Measurements from ENCODE around the gene CLCN1.

The CLCN1 gene

GRCh38 chr7:143396625-143397556 lies 81.0 kb downstream of the CLCN1 start:
- no peak for DNase-seq
- H2BK15ac ChIP-seq (ENCODE audit: low read depth, poor library complexity, severe bottlenecking), result no peak overlapping the region
- no peak overlapping the region for H2AFZ ChIP-seq (ENCODE audit: low read depth, low read length)
- H3K27ac ChIP-seq (ENCODE audit: low read length, poor library complexity, severe bottlenecking), result no peak overlapping the region
- H3K9ac ChIP-seq (ENCODE audit: low read length), result no peak overlapping the region
- no peak overlapping the region for H3K23ac ChIP-seq (ENCODE audit: low read length in 2 of 2)
- H4K91ac ChIP-seq (ENCODE audit: low read length), result peak overlapping the region; percentile 59
- H3K27me3 ChIP-seq (ENCODE audit: control insufficient read depth in 1 of 2, insufficient read depth in 1 of 2, low read length in 2 of 2), result peaks cover 0 to 6% of the 10 kb centered on the region in 2 experiments
- H3K9me3 ChIP-seq (ENCODE audit: control insufficient read depth, low read length), result no peaks in the 10 kb centered on the region
- no peaks in the 10 kb centered on the region for H3K79me1 ChIP-seq (replicated peaks; ENCODE audit: low read length, poor library complexity, severe bottlenecking)
- peaks cover 9 to 14% of the 10 kb centered on the region in 2 experiments for H3K36me3 ChIP-seq (ENCODE audit: control insufficient read depth in 1 of 2, insufficient read depth in 2 of 2, low read depth in 1 of 2, low read length in 2 of 2)
- H2AK5ac ChIP-seq (ENCODE audit: low read length, severe bottlenecking), result no peak overlapping the region
- H3K4me3 ChIP-seq (ENCODE audit: insufficient read depth in 1 of 2, low read depth in 1 of 2, low read length in 2 of 2), result no peak overlapping the region
- H3K4me1 ChIP-seq (ENCODE audit: control insufficient read depth, insufficient read depth, low read depth, low read length), result peaks cover 4% of the 10 kb centered on the region
- H3K14ac ChIP-seq (ENCODE audit: low read length in 2 of 2), result no peak overlapping the region
- no peak overlapping the region for H4K8ac ChIP-seq (ENCODE audit: low read length)
- no peak overlapping the region for H2BK120ac ChIP-seq (ENCODE audit: low read depth, low read length)
- no peak overlapping the region for H2BK5ac ChIP-seq (ENCODE audit: low read depth, low read length, poor library complexity, severe bottlenecking)
- H3K18ac ChIP-seq (ENCODE audit: low read depth in 1 of 2, low read length in 2 of 2), result no peak overlapping the region
- no peak overlapping the region for H3K4me2 ChIP-seq (ENCODE audit: low read length, poor library complexity, severe bottlenecking)
- WGBS, result 91% methylated on average over 28 of the region's 28 CpGs
- H3K4ac ChIP-seq (ENCODE audit: low read depth in 1 of 2, low read length in 2 of 2), result no peak overlapping the region
- no peak overlapping the region for H2BK12ac ChIP-seq (ENCODE audit: low read length in 2 of 2)

- no peak overlapping the region for H2AFZ ChIP-seq (ENCODE audit: low read depth, low read length)
- no peak overlapping the region for H4K8ac ChIP-seq (ENCODE audit: low read length)
- no peak overlapping the region for H3K4me2 ChIP-seq (ENCODE audit: low read length, poor library complexity, severe bottlenecking)
- H2BK5ac ChIP-seq (ENCODE audit: low read depth, low read length, poor library complexity, severe bottlenecking), result no peak overlapping the region
- H3K4me1 ChIP-seq (ENCODE audit: control insufficient read depth, insufficient read depth, low read depth, low read length), result no peaks in the 10 kb centered on the region
- WGBS, result 94% methylated on average over 16 of the region's 16 CpGs
- no peaks in the 10 kb centered on the region for H3K9me3 ChIP-seq (ENCODE audit: control insufficient read depth, low read length)
- no peak overlapping the region for H3K18ac ChIP-seq (ENCODE audit: low read depth in 1 of 2, low read length in 2 of 2)
- no peak for DNase-seq
- no peak overlapping the region for H3K23ac ChIP-seq (ENCODE audit: low read length in 2 of 2)
- no peak overlapping the region for H2BK120ac ChIP-seq (ENCODE audit: low read depth, low read length)
- no peak overlapping the region for H3K9ac ChIP-seq (ENCODE audit: low read length)
- no peak overlapping the region for H2BK15ac ChIP-seq (ENCODE audit: low read depth, poor library complexity, severe bottlenecking)
- H3K27ac ChIP-seq (ENCODE audit: low read length, poor library complexity, severe bottlenecking), result no peak overlapping the region
- no peak overlapping the region for H4K91ac ChIP-seq (ENCODE audit: low read length)
- H3K27me3 ChIP-seq (ENCODE audit: control insufficient read depth in 1 of 2, insufficient read depth in 1 of 2, low read length in 2 of 2), result peaks cover 0 to 6% of the 10 kb centered on the region in 2 experiments
- peaks cover 6 to 8% of the 10 kb centered on the region in 2 experiments for H3K36me3 ChIP-seq (ENCODE audit: control insufficient read depth in 1 of 2, insufficient read depth in 2 of 2, low read depth in 1 of 2, low read length in 2 of 2)
- no peak overlapping the region for H2BK12ac ChIP-seq (ENCODE audit: low read length in 2 of 2)
- no peak overlapping the region for H2AK5ac ChIP-seq (ENCODE audit: low read length, severe bottlenecking)
- no peak overlapping the region for H3K4me3 ChIP-seq (ENCODE audit: insufficient read depth in 1 of 2, low read depth in 1 of 2, low read length in 2 of 2)
- no peaks in the 10 kb centered on the region for H3K79me1 ChIP-seq (replicated peaks; ENCODE audit: low read length, poor library complexity, severe bottlenecking)
- no peak overlapping the region for H3K4ac ChIP-seq (ENCODE audit: low read depth in 1 of 2, low read length in 2 of 2)
- no peak overlapping the region for H3K14ac ChIP-seq (ENCODE audit: low read length in 2 of 2)
Observed at GRCh38 chr7:143397710-143398530, 82.0 kb downstream of the CLCN1 start.

DNA sequence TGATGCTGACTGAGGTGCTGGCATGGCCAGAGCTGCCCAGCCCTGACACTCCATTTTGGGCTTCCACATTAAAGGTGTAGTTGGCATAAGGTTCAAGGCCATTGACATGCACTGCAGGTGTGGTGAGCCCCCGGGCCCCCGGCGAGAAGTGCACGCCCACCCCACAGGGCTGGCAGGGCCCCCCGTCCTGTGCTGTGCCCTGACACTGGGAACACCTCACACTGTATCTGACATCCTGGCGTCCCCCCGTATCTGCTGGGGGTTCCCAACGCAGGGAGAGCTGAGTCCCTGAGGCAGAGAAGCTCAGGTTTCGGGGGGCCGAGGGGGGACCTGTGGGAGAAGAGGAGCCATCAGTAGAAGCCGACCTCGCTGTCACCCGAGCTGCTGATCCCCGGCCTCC lies 82.7 kb downstream of the CLCN1 start:
- Histone ChIP-seq H3K4ac (ENCODE audit: low read depth in 1 of 2, low read length in 2 of 2) (no peak overlapping the region), H3K79me1 (replicated peaks; ENCODE audit: low read length, poor library complexity, severe bottlenecking) (no peaks in the 10 kb centered on the region), H3K27me3 (ENCODE audit: control insufficient read depth in 1 of 2, insufficient read depth in 1 of 2, low read length in 2 of 2) (peaks cover 0 to 6% of the 10 kb centered on the region in 2 experiments), H4K8ac (ENCODE audit: low read length) (no peak overlapping the region), H3K9me3 (ENCODE audit: control insufficient read depth, low read length) (no peaks in the 10 kb centered on the region), H3K4me3 (ENCODE audit: insufficient read depth in 1 of 2, low read depth in 1 of 2, low read length in 2 of 2) (no peak overlapping the region), H3K36me3 (ENCODE audit: control insufficient read depth in 1 of 2, insufficient read depth in 2 of 2, low read depth in 1 of 2, low read length in 2 of 2) (peaks cover 0 to 2% of the 10 kb centered on the region in 2 experiments), H2AFZ (ENCODE audit: low read depth, low read length) (no peak overlapping the region), H3K23ac (ENCODE audit: low read length in 2 of 2) (no peak overlapping the region), H3K9ac (ENCODE audit: low read length) (no peak overlapping the region), H2BK12ac (ENCODE audit: low read length in 2 of 2) (no peak overlapping the region), H4K91ac (ENCODE audit: low read length) (no peak overlapping the region), H2BK5ac (ENCODE audit: low read depth, low read length, poor library complexity, severe bottlenecking) (no peak overlapping the region), H3K27ac (ENCODE audit: low read length, poor library complexity, severe bottlenecking) (no peak overlapping the region), H3K18ac (ENCODE audit: low read depth in 1 of 2, low read length in 2 of 2) (no peak overlapping the region), H2BK120ac (ENCODE audit: low read depth, low read length) (no peak overlapping the region), H2AK5ac (ENCODE audit: low read length, severe bottlenecking) (no peak overlapping the region), H3K14ac (ENCODE audit: low read length in 2 of 2) (no peak overlapping the region), H3K4me2 (ENCODE audit: low read length, poor library complexity, severe bottlenecking) (no peak overlapping the region), H2BK15ac (ENCODE audit: low read depth, poor library complexity, severe bottlenecking) (no peak overlapping the region), H3K4me1 (ENCODE audit: control insufficient read depth, insufficient read depth, low read depth, low read length) (no peaks in the 10 kb centered on the region)
- WGBS, result 95% methylated on average over 14 of the region's 14 CpGs
- no peak for DNase-seq

GRCh38 chr7:143399151-143399550 lies 83.2 kb downstream of the CLCN1 start:
- Histone ChIP-seq H2BK5ac (ENCODE audit: low read depth, low read length, poor library complexity, severe bottlenecking) (no peak overlapping the region), H3K4me1 (ENCODE audit: control insufficient read depth, insufficient read depth, low read depth, low read length) (no peaks in the 10 kb centered on the region), H3K4me2 (ENCODE audit: low read length, poor library complexity, severe bottlenecking) (no peak overlapping the region), H3K9me3 (ENCODE audit: control insufficient read depth, low read length) (no peaks in the 10 kb centered on the region), H2AK5ac (ENCODE audit: low read length, severe bottlenecking) (no peak overlapping the region), H3K14ac (ENCODE audit: low read length in 2 of 2) (no peak overlapping the region), H2BK12ac (ENCODE audit: low read length in 2 of 2) (no peak overlapping the region), H3K4me3 (ENCODE audit: insufficient read depth in 1 of 2, low read depth in 1 of 2, low read length in 2 of 2) (no peak overlapping the region), H3K18ac (ENCODE audit: low read depth in 1 of 2, low read length in 2 of 2) (no peak overlapping the region), H3K23ac (ENCODE audit: low read length in 2 of 2) (no peak overlapping the region), H2BK15ac (ENCODE audit: low read depth, poor library complexity, severe bottlenecking) (no peak overlapping the region), H3K4ac (ENCODE audit: low read depth in 1 of 2, low read length in 2 of 2) (no peak overlapping the region), H3K9ac (ENCODE audit: low read length) (no peak overlapping the region), H3K36me3 (ENCODE audit: control insufficient read depth in 1 of 2, insufficient read depth in 2 of 2, low read depth in 1 of 2, low read length in 2 of 2) (no peaks in the 10 kb centered on the region), H2AFZ (ENCODE audit: low read depth, low read length) (no peak overlapping the region), H3K27ac (ENCODE audit: low read length, poor library complexity, severe bottlenecking) (no peak overlapping the region), H2BK120ac (ENCODE audit: low read depth, low read length) (no peak overlapping the region), H3K27me3 (ENCODE audit: control insufficient read depth in 1 of 2, insufficient read depth in 1 of 2, low read length in 2 of 2) (peaks cover 0 to 6% of the 10 kb centered on the region in 2 experiments), H4K91ac (ENCODE audit: low read length) (no peak overlapping the region), H3K79me1 (replicated peaks; ENCODE audit: low read length, poor library complexity, severe bottlenecking) (no peaks in the 10 kb centered on the region), H4K8ac (ENCODE audit: low read length) (no peak overlapping the region)
- 86% methylated on average over 8 of the region's 8 CpGs for WGBS
- no peak for DNase-seq

All from mesenchymal stem cell (in vitro differentiated cells and primary cell).